GM10847 (cell line): ENCODE measurements around the gene NFYC.

Experiments used
- POLR2A ChIP-seq: IDR thresholded peaks from 2 replicates; pipeline ENCODE4 v1.6.1; 2011; ENCODE audit not compliant: insufficient read length; ENCODE audit errors: extremely low read depth

NFYC gene

GRCh38 chr1:40711465-40712404 is 20.2 kb downstream of the NFYC start:
- TF ChIP-seq POLR2A = no peak

- TF ChIP-seq POLR2A = no peak
Observed at GRCh38 chr1:40712405-40712944, 21.0 kb downstream of the NFYC start.

GRCh38 chr1:40712997-40713396 is 21.5 kb downstream of the NFYC start:
- TF ChIP-seq POLR2A = no peak

- no peak for TF ChIP-seq POLR2A
Observed at GRCh38 chr1:40715491-40716059, 24.1 kb downstream of the NFYC start.

GRCh38 chr1:40717065-40717464 is 25.6 kb downstream of the NFYC start:
- TF ChIP-seq POLR2A = no peak

- TF ChIP-seq POLR2A = no peak
Observed at GRCh38 chr1:40717955-40718354, 26.5 kb downstream of the NFYC start.

GRCh38 chr1:40720493-40720892 is 29.0 kb downstream of the NFYC start:
- no peak for TF ChIP-seq POLR2A

- TF ChIP-seq POLR2A = no peak
Observed at GRCh38 chr1:40722622-40723021, 31.1 kb downstream of the NFYC start.

- no peak for TF ChIP-seq POLR2A
Observed at GRCh38 chr1:40723196-40723955, 31.9 kb downstream of the NFYC start.

- TF ChIP-seq POLR2A = no peak
Observed at GRCh38 chr1:40732756-40733301, 41.3 kb downstream of the NFYC start.

GRCh38 chr1:40734882-40735628 is 43.6 kb downstream of the NFYC start:
- TF ChIP-seq POLR2A = no peak

- TF ChIP-seq POLR2A = no peak
Observed at GRCh38 chr1:40736085-40736531, 44.6 kb downstream of the NFYC start.

GRCh38 chr1:40738831-40739230 is 47.3 kb downstream of the NFYC start:
- no peak for TF ChIP-seq POLR2A

- TF ChIP-seq POLR2A = no peak
Observed at GRCh38 chr1:40739455-40740008, 48.0 kb downstream of the NFYC start.
